SU-DHL-6 (cell line): ENCODE data around the gene LAT.

Experiments used
- H2AFZ ChIP-seq: fragments of 200-600 bp; sonication (generic); 2 replicates; pipeline ENCODE4 v1.6.1; 2014; ENCODE audit warnings: low read depth, mild to moderate bottlenecking, moderate library complexity, mixed read lengths, antibody characterized with exemption, low read length; ENCODE audit not compliant: severe bottlenecking
- H3F3A ChIP-seq: fragments of 200-600 bp; shearing (Covaris generic); 2 replicates; pipeline ENCODE4 v1.6.0; 2016; ENCODE audit warnings: antibody characterized with exemption, mild to moderate bottlenecking; ENCODE audit not compliant: insufficient read depth
- H3K27ac ChIP-seq: fragments of 200-600 bp; sonication (generic); 2 replicates; pipeline ENCODE4 v1.5.1; 2016; ENCODE audit warnings: low read depth, mild to moderate bottlenecking, low read length, moderate library complexity, mixed read lengths
- H3K27me3 ChIP-seq: fragments of 200-600 bp; sonication (generic), shearing (Covaris generic); 2 replicates; pipeline ENCODE4 v1.6.0; 2014; ENCODE audit warnings: mild to moderate bottlenecking, low read length
- H3K36me3 ChIP-seq: fragments of 200-600 bp; sonication (generic); 2 replicates; pipeline ENCODE4 v1.6.1; 2014; ENCODE audit warnings: mild to moderate bottlenecking, low read length, mixed read lengths
- H3K4me2 ChIP-seq: fragments of 300-600, 200-600 bp; shearing (Covaris generic), sonication (generic); 2 replicates; pipeline ENCODE4 v1.6.0; 2014; ENCODE audit warnings: low read length, low read depth, mild to moderate bottlenecking; ENCODE audit not compliant: poor library complexity, severe bottlenecking
- H3K4me3 ChIP-seq: fragments of 200-600 bp; sonication (generic); 2 replicates; pipeline ENCODE4 v1.5.1; 2014; ENCODE audit warnings: antibody characterized with exemption, low read length, mild to moderate bottlenecking, mixed read lengths; ENCODE audit not compliant: insufficient read depth, poor library complexity, severe bottlenecking
- H3K79me2 ChIP-seq: fragments of 200-600 bp; sonication (generic); 2 replicates; pipeline ENCODE4 v1.6.1; 2014; ENCODE audit warnings: mild to moderate bottlenecking, low read length, moderate library complexity; ENCODE audit not compliant: insufficient read depth
- H3K9ac ChIP-seq: fragments of 200-600 bp; sonication (generic); 2 replicates; pipeline ENCODE4 v1.7.0; 2014; ENCODE audit warnings: mild to moderate bottlenecking, low read length
- H3K9me2 ChIP-seq: fragments of 200-600 bp; sonication (generic); replicated peaks from 2 replicates; pipeline ENCODE4 v1.6.1; 2014; ENCODE audit warnings: low read length; ENCODE audit not compliant: insufficient read depth
- H3K9me3 ChIP-seq: fragments of 200-600 bp; sonication (generic); 2 replicates; pipeline ENCODE4 v1.6.1; 2014; ENCODE audit warnings: low read length, mixed read lengths; ENCODE audit not compliant: insufficient read depth
- H4K20me1 ChIP-seq: fragments of 200-600 bp; sonication (generic); 2 replicates; pipeline ENCODE4 v1.6.1; 2014; ENCODE audit warnings: low read depth, mild to moderate bottlenecking, antibody characterized with exemption, low read length, moderate library complexity, mixed read lengths
- CTCF ChIP-seq: fragments of 200-600 bp; sonication (generic); IDR thresholded peaks from one replicate; pipeline ENCODE4 v1.5.1; 2017; ENCODE audit warnings: antibody characterized with exemption, mild to moderate bottlenecking, low read length, moderate library complexity; ENCODE audit not compliant: insufficient read depth, poor library complexity, severe bottlenecking
- EZH2phosphoT487 ChIP-seq: fragments of 200-600 bp; sonication (generic), shearing (Covaris generic); conservative IDR thresholded peaks from 2 replicates; pipeline ENCODE4 v1.6.1; 2018; ENCODE audit warnings: mild to moderate bottlenecking, antibody characterized with exemption, low read length, moderate library complexity, mixed read lengths

Gene LAT

GRCh38 chr16:28974007-28974436, 10.8 kb upstream of the LAT start:
- Histone ChIP-seq H3K79me2 (no peaks in the 10 kb centered on the region), H3F3A (peaks cover 4% of the 10 kb centered on the region), H2AFZ (peak overlapping the region; percentile 88), H3K27me3 (no peaks in the 10 kb centered on the region), H3K27ac (no peak overlapping the region), H3K9ac (peak overlapping the region; percentile 80), H3K9me2 (no peaks in the 10 kb centered on the region), H3K36me3 (no peaks in the 10 kb centered on the region), H3K9me3 (no peaks in the 10 kb centered on the region), H3K4me2 (peak overlapping the region; percentile 85), H3K4me3 (peak overlapping the region; percentile 92), H4K20me1 (no peaks in the 10 kb centered on the region)
- TF ChIP-seq CTCF (peak; percentile 78), EZH2phosphoT487 (no peak)

- Histone ChIP-seq H3K9ac (peak within 1 kb of the TSS; percentile 80), H3K27me3 (no peaks in the 10 kb centered on the region), H3F3A (peaks cover 4% of the 10 kb centered on the region), H3K9me2 (no peaks in the 10 kb centered on the region), H3K4me2 (peak within 1 kb of the TSS; percentile 85), H2AFZ (peak within 1 kb of the TSS; percentile 88), H3K27ac (no peak within 1 kb of the TSS), H3K36me3 (no peaks in the 10 kb centered on the region), H4K20me1 (no peaks in the 10 kb centered on the region), H3K4me3 (peak within 1 kb of the TSS; percentile 92), H3K79me2 (no peaks in the 10 kb centered on the region), H3K9me3 (no peaks in the 10 kb centered on the region)
- TF ChIP-seq EZH2phosphoT487 (no peak), CTCF (no peak)
Observed at GRCh38 chr16:28974437-28975157, 10.3 kb upstream of the LAT start, which contains the start of gene SPNS1. SPNS1 (plus strand) TSS chr16:28974778; CDS start chr16:28975152, 374 bp downstream.

- Histone ChIP-seq H3K4me3 (peak overlapping the region; percentile 92), H3K9ac (peak overlapping the region; percentile 80), H3F3A (peaks cover 4% of the 10 kb centered on the region), H3K27ac (no peak overlapping the region), H3K36me3 (no peaks in the 10 kb centered on the region), H3K9me2 (no peaks in the 10 kb centered on the region), H3K27me3 (no peaks in the 10 kb centered on the region), H3K9me3 (no peaks in the 10 kb centered on the region), H4K20me1 (no peaks in the 10 kb centered on the region), H2AFZ (peak overlapping the region; percentile 88), H3K4me2 (peak overlapping the region; percentile 85), H3K79me2 (no peaks in the 10 kb centered on the region)
- TF ChIP-seq EZH2phosphoT487 (no peak), CTCF (no peak)
Observed at GRCh38 chr16:28975158-28975599, 9.7 kb upstream of the LAT start.
